ENCODE measurements around the gene GLDC.

GLDC gene

DNA sequence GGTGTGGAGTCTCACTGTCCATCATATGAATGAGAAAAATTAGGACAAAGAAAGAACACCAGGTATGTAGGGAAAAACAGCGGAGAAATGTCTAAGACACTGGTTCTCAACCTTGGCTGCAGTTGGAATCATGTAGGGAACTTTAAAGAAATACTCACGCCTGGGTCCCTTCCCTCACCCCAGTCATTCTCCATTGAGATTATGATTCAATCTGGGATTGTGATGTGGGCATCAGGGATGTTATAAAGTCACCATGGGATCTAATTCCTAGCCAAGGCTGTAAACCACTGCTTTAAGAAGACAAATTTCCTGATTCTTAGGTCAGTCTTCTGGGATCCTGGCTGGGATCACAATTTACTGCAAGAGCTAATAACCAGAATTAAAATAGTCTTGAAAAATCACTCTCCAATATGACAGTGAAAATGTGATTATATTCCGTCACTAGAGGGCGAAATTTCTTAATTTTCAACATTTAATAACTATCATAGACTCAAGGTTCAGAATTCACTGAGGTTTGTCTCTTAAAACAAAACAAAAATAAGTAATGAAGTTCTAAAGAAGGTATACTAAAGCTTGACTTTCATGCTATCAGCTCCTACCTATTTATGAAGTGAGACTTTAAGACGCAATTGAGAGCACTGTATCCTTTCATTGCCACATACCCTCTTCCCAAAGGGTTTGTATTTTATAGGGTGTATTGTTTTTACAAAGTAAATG is 60.5 kb downstream of the GLDC start:
- Histone ChIP-seq H3K4me3 (no peak overlapping the region), H3K27ac (no peak overlapping the region)

DNA sequence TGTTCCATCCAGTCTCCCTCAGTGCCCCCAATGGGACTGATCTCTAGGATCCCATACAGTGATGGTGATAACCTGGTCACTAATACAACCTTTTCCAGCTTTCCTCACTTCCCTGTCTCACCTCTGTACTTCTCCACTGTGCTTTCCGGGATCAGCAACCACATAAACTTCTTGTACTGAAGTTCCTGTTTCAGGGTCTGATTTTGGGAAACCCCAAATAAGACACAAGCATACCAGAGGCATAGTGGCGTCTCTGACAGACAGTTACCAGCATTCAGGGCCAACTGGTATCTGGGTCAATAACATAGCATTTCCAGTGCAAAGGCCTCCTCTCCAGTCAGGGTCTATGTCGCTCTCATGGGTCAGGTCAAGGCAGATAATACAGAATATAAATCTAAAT is 64.3 kb downstream of the GLDC start:
- H3K4me3 ChIP-seq, result no peak overlapping the region
- H3K27ac ChIP-seq, result no peak overlapping the region

DNA sequence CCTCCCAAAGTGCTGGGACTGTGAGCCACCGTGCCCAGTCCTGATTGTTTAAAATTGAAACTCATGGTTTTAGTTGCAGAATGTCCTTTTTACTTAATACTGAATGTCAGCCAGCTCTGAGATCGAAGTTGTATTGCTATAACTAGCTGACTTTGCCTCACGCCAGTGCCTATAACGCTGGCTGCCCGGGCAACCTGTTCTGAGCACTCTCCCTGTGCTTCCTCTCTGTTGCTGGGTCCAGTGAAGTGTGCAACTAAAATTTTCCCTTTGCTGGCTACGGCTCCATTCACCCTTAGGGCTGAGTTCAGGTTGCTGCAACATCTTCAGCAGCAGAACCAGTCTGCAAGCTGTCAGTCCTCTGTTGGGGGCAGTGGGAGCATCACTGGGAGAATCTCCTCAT is 65.9 kb downstream of the GLDC start:
- H3K4me3 ChIP-seq, result no peak overlapping the region
- no peak overlapping the region for H3K27ac ChIP-seq

DNA sequence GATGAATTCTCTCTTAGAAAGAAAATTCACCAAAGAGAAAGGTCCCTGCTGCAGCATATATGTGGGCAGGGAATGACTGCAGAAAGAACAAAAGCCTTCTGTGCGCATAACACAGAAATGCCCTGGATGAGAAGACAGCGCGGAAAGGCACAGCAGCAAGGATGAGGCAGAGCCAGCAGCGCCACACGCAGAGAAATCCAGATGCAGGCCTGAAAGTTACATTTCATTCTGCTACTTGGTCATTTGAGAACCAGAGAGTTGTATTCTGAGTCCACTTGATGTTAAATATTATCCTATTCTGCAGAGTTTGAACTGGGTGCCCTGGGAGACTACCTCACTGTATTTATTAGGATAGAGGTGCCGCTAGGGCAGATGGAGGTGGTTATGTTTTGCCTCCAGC is 68.5 kb downstream of the GLDC start:
- no peak overlapping the region for H3K27ac ChIP-seq
- H3K4me3 ChIP-seq, result no peak overlapping the region

DNA sequence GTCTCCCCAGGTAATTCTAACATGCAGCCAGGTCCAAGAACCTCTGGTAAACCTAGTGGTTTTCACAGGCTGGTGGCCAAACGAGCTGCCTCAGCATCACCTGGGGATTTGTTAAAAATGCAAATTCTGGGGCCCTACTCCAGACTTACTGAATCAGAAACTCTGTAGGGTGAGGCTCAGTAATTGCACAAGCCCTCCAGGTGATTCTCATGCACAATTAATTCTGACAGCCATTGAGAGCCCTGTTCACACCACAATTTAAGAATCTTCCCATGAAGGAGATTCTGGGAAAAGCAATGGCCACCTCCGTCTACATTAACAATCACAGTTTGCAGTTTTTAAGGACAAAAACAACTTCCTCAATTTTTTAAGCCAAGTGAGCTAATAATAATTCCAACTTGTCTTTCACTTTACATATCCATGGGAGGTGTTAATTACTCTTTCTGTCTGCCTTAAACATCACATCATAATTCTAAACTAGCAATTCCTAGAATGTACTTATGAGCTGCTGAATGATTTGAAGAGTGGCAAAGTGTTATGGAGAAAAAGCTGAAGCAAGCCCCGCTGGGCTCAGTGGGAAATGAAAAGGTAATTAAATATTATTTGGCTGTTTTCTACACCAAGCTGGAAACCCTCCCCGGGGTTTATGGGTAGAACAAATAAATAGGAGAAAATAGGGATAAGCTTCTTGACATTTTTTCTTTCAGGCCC is 70.0 kb downstream of the GLDC start:
- Histone ChIP-seq H3K27ac (no peak overlapping the region), H3K4me3 (no peak overlapping the region)

DNA sequence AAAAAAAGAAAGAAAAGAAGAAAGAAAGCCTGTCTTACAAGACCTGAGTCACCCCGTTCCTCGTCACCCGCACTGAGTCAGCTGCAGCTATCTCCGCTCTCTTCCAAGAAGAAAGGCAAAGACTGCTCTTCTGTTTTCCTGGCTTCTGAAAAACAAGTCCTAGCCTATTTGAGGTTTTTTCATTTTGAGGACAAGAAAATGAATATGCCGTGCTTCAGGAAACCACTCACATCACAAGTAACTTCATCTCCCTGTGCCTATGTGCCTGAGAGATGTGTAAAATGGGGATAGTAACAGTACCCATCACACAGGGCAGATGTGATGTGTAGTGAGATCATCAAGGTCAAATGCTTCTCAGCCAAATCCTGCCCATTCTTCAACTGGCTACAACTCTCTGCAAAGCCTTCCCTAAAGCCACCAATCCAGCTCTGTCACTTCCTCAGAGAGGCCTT is 78.4 kb downstream of the GLDC start:
- Histone ChIP-seq H3K27ac (peak overlapping the region in 15 of 21 experiments; percentile 19 to 87 (median 76)), H3K4me3 (no peak overlapping the region)

DNA sequence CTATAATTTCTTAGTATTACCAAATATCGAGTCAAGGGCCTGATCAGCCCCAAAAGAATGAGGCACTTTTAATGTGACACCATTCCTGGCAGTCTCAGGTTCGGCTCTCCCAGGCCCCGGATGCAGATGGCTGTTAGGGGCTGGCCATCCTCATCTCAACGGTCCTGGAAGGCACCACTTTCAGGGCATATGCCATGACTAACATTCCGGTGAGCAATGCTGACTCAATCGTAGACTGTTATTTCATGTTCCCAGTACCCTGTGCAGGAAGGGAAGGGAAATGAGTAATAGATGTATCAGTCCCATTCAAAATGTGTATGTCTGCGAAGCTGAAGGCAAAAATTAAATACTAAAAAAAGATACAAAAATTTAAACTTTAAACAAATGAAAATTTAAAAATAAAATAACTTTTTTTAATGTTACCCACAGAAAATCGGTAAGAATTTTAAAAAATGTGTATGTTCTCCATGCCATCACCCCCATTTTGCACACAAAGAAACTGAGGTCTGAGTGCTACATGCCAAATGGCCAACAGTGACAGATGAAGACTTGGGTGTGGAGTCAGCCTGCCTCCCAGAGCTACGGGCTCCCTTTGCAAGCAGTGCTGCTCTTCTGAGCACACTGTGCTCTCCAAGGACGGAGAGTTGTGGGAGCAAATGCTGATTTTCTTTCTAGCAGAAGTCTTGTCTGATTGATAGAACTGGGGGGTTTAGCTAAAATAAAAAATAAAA is 79.0 kb downstream of the GLDC start:
- Histone ChIP-seq H3K4me3 (no peak overlapping the region), H3K27ac (peak overlapping the region in 15 of 21 experiments; percentile 19 to 87 (median 76))

DNA sequence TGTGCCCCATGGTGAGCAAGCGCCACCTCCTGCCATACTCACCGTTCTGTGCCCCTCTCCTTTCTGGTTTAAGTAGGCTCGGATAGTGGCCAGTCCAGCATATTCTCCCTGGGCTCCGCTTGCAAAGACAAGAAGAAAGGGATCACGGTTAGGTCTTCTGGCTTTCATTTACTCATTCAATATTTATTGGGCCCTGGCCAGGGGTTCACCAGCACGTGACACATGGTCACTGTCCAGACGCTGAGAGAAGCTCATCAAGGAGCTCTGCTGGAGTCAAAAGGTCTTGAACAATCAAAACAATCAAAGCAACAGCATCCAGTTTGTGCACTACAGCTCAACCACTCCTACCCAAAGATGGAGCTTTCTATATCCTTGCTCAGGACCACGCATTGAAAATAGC is 80.2 kb downstream of the GLDC start:
- Histone ChIP-seq H3K4me3 (no peak overlapping the region), H3K27ac (peak overlapping the region in 7 of 21 experiments; percentile 13 to 78 (median 44))

DNA sequence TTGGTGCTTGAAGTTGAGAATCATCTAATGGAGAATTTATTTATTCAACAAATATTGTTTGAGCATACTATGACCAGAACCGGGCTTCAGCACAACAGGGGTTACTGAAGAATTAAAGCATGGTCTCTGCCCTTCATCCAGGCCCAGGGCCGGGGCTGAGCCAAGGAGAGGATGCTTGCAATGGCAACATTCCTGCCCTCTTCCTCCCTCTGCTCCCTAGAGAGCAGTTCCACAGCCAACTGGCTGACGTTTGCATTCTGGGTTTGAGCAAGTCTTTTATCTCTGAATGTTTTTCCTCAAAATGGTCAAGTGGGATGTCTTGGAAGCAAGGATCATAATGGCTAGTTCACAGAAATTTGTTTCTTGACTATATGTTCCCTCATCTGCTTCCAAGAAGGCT is 80.7 kb downstream of the GLDC start:
- Histone ChIP-seq H3K27ac (peak overlapping the region in 9 of 21 experiments; percentile 1 to 78 (median 33)), H3K4me3 (no peak overlapping the region)

DNA sequence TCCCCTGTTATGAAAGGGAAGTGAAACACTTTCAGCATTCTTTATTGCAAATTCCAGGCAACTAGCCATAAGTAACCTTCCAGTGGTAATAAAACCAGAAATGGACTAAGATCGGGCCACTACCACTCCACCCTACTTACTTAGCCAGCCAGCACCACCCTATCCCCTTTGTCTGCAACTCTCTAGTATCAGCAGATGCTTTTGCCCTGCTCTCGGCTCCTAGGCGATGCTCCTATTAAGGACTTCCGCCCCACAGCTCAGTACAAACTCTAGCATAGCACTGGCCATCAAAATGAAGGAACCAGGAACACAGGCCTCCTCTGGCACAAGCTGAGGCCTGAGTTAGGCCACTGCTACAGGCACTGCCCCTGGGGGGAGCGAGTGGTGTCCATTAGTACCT is 81.2 kb downstream of the GLDC start:
- Histone ChIP-seq H3K27ac (peak overlapping the region in 9 of 21 experiments; percentile 1 to 78 (median 33)), H3K4me3 (no peak overlapping the region)

DNA sequence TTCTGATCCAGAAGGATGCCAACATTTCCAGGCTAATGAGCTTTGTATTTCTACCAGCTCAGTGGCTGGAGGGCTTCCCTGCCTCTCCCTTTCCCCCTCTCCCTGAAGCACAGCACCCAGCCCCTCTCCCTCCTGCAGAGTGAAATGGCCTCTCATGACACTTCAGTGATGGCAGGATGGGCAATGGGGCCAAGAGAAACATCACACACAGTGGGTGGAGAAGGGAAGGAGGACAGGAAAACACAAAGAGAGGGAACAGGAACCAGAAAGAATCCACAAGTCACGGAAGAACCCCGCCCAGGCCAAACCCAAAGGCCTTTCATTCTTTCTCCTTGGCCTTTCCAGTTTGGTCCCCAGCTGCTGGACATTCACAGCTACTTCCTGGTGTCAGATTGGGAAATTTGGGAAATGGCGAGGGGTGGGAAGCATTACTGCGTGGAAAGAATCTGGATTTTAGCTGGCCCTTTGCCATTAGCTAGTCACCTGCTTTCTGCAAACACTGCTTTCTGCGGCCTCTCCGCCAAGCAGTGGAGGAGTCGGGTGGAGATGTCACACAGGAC is 82.6 kb downstream of the GLDC start:
- peak overlapping the region in 3 of 21 experiments; percentile 8 to 78 (median 73) for H3K27ac ChIP-seq
- no peak overlapping the region for H3K4me3 ChIP-seq

DNA sequence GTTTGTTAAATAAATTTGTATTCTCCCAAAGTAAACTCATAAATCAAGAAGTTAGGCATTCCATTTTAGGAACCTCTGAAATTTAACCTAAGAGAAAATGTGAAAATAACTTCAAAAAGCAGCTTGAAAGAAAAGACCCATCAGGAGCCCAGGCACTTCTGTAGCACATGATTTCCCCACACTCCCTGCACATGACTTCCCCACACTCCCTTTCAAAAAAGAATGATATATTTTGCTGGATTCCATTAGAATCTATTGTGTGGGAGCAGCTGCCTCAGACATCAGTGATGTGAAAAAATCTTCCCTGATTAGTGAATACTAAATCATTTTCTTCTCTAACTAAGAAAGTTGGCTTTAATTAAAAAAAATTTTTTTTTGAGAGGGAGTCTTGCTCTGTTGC is 83.3 kb downstream of the GLDC start:
- peak overlapping the region in 2 of 21 experiments; percentile 17 to 73 for H3K27ac ChIP-seq
- H3K4me3 ChIP-seq, result no peak overlapping the region

DNA sequence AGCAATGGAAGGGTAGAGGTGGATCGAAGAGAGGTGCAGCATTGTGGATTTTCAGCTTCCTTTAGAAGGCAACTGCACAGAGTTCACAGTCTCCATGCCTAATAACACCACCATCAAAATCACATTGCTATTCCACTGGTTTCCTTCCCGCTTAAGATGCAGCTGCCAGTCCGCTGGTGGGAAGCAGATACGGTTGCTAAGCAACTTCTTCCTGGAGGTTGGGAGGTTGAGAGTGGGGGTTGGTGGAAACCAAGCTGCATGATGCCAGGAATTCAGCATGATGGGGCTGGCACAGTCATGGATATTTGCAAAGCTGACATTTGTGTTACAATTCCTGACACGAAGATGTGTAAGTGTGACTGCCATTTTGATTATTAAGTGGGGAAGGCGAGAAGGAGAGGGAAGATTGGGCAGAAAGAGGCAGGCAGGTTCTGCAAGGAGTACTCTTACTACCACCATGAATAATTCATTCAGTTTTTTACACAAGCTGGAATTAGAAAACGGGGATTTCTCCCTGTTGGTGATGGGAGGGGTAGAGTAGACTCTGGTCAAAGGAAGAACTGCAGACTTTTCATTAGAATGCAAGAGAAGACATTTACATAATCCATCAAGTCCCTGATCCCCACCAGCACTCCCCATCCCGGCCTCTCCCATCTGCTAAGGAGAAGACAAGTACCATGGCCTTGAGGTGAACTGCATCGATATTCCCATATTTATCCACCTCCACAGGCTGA is 87.5 kb downstream of the GLDC start:
- H3K27ac ChIP-seq, result peak overlapping the region in 3 of 21 experiments; percentile 46 to 63 (median 47)
- H3K4me3 ChIP-seq, result no peak overlapping the region

DNA sequence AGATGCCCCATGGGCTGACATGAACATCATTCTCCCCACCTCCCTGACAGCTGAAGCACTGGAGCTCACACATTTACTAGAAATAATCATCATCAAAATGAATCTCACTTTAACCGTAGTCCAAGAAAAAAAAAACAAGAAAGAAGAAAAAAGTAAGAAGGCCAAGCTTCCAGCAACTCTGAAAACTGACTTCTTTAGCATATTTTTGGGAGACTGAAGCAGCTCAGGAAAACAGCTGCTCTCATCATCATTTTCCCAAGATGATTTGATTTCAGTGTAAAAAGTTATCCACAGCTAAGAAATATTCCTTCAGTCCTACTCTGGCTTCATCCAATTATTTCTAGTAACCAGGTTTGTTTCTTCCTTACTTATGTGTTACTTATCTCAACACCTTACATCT is 91.7 kb downstream of the GLDC start:
- no peak overlapping the region for H3K4me3 ChIP-seq
- H3K27ac ChIP-seq, result peak overlapping the region in 3 of 21 experiments; percentile 43 to 77 (median 76)

DNA sequence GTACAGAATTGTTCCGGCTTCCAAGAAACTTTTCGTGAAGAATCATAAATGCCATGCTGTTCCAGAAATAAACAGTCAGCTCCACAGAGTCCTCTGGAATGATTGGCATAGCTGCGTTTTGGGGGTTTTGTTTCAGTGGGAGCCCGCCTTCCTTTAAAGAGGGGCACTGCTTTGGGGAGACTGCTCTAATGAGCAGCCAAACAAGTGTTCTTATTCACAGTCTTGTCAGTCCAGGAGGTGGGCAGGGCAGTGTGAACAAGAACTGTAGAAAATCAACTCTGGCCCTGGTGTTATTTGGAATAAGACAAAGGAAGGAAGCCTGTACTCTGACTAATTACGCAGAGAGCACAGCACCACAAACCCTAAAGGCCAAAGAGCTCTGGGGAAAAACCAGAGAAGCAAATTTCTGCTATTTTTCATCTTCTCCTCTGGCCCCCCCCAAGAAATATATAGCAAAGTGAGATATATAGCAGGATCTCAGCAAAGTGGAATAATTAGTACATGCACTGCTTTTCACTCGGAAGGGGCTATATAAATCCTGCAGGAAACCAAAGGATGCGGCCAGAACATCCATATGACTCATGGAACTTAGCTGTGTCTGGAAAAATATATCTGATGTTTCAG is 92.9 kb downstream of the GLDC start:
- Histone ChIP-seq H3K4me3 (no peak overlapping the region), H3K27ac (peak overlapping the region in 9 of 21 experiments; percentile 1 to 77 (median 55))

DNA sequence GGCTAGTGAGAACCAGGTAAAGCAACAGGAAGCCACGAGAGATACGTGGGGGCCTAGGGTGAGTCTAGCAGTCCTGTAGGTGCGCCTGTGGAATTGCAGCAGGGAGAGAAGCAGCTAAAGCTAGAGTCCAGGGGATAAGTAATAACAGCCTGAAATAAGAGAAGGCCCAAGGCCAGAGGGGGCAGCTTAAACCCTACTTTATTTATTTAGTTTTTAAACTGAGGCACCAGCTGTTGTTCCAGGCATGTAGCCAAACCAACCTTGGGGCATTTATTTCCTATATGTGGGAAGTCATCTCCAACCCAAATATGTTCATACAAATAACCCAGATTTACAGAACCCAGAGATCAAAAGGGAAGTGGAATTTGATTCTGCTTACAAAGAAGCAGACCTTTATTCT is 93.5 kb downstream of the GLDC start:
- H3K4me3 ChIP-seq, result no peak overlapping the region
- H3K27ac ChIP-seq, result peak overlapping the region in 10 of 21 experiments; percentile 1 to 77 (median 32)

DNA sequence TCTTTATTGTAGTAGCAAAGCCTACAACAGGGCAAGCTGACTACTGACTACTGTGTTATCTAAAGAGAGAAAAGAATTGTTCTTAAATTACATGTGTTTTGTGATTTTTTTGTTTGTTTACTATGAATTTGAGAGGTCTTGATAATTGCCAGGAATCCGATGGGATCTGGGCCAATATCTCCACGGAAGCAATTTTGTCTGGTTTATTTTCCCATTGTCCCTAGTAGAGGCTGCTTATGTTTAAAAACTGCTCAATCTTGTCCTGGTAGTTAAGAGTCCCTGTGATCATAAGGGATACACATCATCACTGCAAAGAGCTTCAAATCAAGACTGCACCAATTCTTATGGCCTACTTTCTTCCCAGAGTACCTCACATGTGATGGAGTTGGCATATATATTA is 94.4 kb downstream of the GLDC start:
- peak overlapping the region in 3 of 21 experiments; percentile 11 to 76 (median 68) for H3K27ac ChIP-seq
- no peak overlapping the region for H3K4me3 ChIP-seq

DNA sequence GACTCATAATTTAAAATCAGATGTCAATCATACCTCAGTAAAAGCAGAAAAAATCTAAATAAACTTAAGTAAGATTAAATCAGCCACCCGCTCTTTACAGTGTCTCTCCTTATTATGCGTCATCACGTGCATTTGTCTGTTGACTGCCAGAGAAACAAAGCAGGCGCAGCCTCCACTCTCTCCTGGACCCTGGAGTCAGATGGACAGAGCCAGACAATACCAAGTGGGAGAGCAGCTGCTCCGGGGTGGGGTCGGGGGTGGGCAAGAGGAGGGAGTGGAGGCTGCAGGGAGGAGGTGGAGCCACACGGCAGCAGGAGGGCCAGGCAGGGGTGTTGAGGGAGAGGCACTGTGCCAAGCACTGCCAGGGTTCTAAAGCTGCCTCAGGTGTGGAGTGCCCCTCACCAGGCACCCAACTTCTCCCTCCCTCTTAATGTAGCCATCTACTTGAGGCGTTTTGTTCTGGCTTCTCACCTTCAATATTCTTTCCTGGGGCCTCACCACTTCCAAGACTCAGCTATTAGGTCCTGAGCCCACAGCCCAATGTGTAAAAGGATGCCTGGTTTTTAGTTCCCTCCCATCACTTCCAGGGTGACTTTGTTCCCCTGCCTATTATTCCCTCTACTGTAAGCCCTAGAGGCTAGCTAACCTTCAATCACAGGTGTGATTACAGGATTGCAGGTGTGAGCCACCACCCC is 96.3 kb downstream of the GLDC start:
- no peak overlapping the region for H3K4me3 ChIP-seq
- H3K27ac ChIP-seq, result no peak overlapping the region
